ENCODE measurements around the gene KIAA0930.

KIAA0930 gene

GRCh38 chr22:45216133-45217003, 24.3 kb downstream of the KIAA0930 start:
- DNase-seq: no peak

GRCh38 chr22:45212992-45213751, 27.5 kb downstream of the KIAA0930 start:
- no peak for DNase-seq

- no peak for DNase-seq
Measured at GRCh38 chr22:45212306-45212709, 28.4 kb downstream of the KIAA0930 start.

GRCh38 chr22:45211848-45212247, 28.8 kb downstream of the KIAA0930 start:
- no peak for DNase-seq

- no peak for DNase-seq
Measured at GRCh38 chr22:45211435-45211834, 29.3 kb downstream of the KIAA0930 start.

- no peak for DNase-seq
Measured at GRCh38 chr22:45210991-45211390, 29.7 kb downstream of the KIAA0930 start.

- DNase-seq: no peak
Measured at GRCh38 chr22:45210577-45210976, 30.1 kb downstream of the KIAA0930 start.

- no peak for DNase-seq
Measured at GRCh38 chr22:45210174-45210573, 30.5 kb downstream of the KIAA0930 start.

- DNase-seq: peak; percentile 38
Measured at GRCh38 chr22:45208993-45209838, 31.5 kb downstream of the KIAA0930 start.

GRCh38 chr22:45208696-45208992, 32.0 kb downstream of the KIAA0930 start:
- no peak for DNase-seq

- DNase-seq: no peak
Measured at GRCh38 chr22:45207981-45208664, 32.6 kb downstream of the KIAA0930 start.

- no peak for DNase-seq
Measured at GRCh38 chr22:45207533-45207932, 33.2 kb downstream of the KIAA0930 start.

GRCh38 chr22:45206233-45206632, 34.5 kb downstream of the KIAA0930 start:
- no peak for DNase-seq

- no peak for DNase-seq
Measured at GRCh38 chr22:45205276-45205925, 35.3 kb downstream of the KIAA0930 start.

- DNase-seq: no peak
Measured at GRCh38 chr22:45204819-45205218, 35.9 kb downstream of the KIAA0930 start.

- DNase-seq: no peak
Measured at GRCh38 chr22:45204241-45204640, 36.5 kb downstream of the KIAA0930 start.

GRCh38 chr22:45203150-45203951, 37.3 kb downstream of the KIAA0930 start:
- DNase-seq: no peak

- DNase-seq: no peak
Measured at GRCh38 chr22:45202333-45203149, 38.2 kb downstream of the KIAA0930 start.

GRCh38 chr22:45201678-45202332, 38.9 kb downstream of the KIAA0930 start:
- DNase-seq: no peak

All from stimulated activated CD4-positive, alpha-beta T cell treated with anti-CD3 and anti-CD28 coated beads, Interleukin-15, amount 100 ng/mL, for 24 hours (primary cell).